Measurements from ENCODE around the gene PIKFYVE. TPM values are rescaled to one million over a fixed set of nuclear protein-coding genes. Genes with fewer than 3 reads are reported as not detected.
"Not testable (repeated sequence)": the region's sequence is repeated elsewhere in the genome, so short reads cannot be mapped to it uniquely, and the experiment has no call there.

Gene PIKFYVE
- total and polyA plus RNA-seq, 4 experiments from 2014 or later: 3.3 to 45.8 (median 26.4) TPM

DNA sequence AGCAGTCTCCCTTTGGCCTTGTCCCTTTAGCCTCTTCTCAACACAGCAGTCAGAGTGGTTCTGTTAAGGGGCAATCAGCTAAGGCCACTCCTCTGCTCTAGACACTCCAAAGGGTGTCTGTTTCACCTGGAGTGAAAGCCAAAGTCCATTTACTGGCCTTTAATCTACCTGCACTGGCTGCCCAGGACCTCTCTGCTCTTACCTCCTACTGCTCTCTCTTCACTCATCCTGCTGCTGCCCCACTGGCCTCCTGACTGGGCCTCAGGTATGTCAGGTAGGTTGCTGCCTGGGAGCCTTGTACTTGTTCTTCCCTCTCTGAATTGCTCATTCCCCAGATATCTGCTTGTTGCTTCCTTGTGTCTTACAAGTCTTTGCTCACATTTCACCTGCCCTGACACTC, 68.2 kb downstream of the PIKFYVE start:
- Mint-ChIP-seq H3K9me3 (no peaks in the 10 kb centered on the region), H3K27me3 (no peaks in the 10 kb centered on the region), H3K4me1 (peaks cover 0 to 3% (median 0%) of the 10 kb centered on the region in 4 donors), H3K27ac (peak overlapping the region in 4 of 7 donors; percentile 8 to 57 (median 36)), H3K4me3 (no peak overlapping the region), H3K36me3 (peaks cover 36 to 59% of the 10 kb centered on the region in 2 donors)
- Histone ChIP-seq H3K27ac (ENCODE audit: low read depth, low read length) (no peak overlapping the region), H3K36me3 (ENCODE audit: insufficient read depth, low read length) (peaks cover 51% of the 10 kb centered on the region), H3K4me3 (ENCODE audit: low read length in 2 of 2) (no peak overlapping the region), H3K27me3 (ENCODE audit: insufficient read depth, low read length) (no peaks in the 10 kb centered on the region), H3K4me1 (ENCODE audit: insufficient read depth, low read length) (no peaks in the 10 kb centered on the region), H3K9me3 (ENCODE audit: control insufficient read depth in 1 of 2, low read length in 2 of 2) (no peaks in the 10 kb centered on the region)
- no peak for DNase-seq
- intact Hi-C loops (cut with micrococcal nuclease): no loop called here
- POLR2A ChIA-PET (ENCODE audit: partially characterized antibody): no interaction called here
- CTCF ChIA-PET (ENCODE audit: partially characterized antibody): no interaction called here

- H3K27me3 ChIP-seq (ENCODE audit: insufficient read depth, low read length): no peaks in the 10 kb centered on the region
- no peak overlapping the region for H3K27ac ChIP-seq (ENCODE audit: low read depth, low read length)
- Mint-ChIP-seq H3K27me3 (no peaks in the 10 kb centered on the region), H3K4me1 (no peaks in the 10 kb centered on the region), H3K27ac (peak overlapping the region in 2 of 7 donors; percentile 6 to 24), H3K4me3 (no peak overlapping the region), H3K9me3 (no peaks in the 10 kb centered on the region), H3K36me3 (peaks cover 45 to 76% of the 10 kb centered on the region in 2 donors)
- intact Hi-C loops (cut with micrococcal nuclease): no loop called here
- POLR2A ChIA-PET (ENCODE audit: partially characterized antibody): no interaction called here
- CTCF ChIA-PET (ENCODE audit: partially characterized antibody): interaction anchor here (1.4 to 1.7 kb wide), 2 partner anchors 65 to 172 kb away, joined by 3 to 4 read pairs; no protein-coding TSS in a partner anchor
- no peaks in the 10 kb centered on the region for H3K4me1 ChIP-seq (ENCODE audit: insufficient read depth, low read length)
- no peak for DNase-seq
- peaks cover 32% of the 10 kb centered on the region for H3K36me3 ChIP-seq (ENCODE audit: insufficient read depth, low read length)
- no peak overlapping the region for H3K4me3 ChIP-seq (ENCODE audit: low read length in 2 of 2)
- H3K9me3 ChIP-seq (ENCODE audit: control insufficient read depth in 1 of 2, low read length in 2 of 2): no peaks in the 10 kb centered on the region
Measured at GRCh38 chr2:208346756-208347155, 80.7 kb downstream of the PIKFYVE start.

DNA sequence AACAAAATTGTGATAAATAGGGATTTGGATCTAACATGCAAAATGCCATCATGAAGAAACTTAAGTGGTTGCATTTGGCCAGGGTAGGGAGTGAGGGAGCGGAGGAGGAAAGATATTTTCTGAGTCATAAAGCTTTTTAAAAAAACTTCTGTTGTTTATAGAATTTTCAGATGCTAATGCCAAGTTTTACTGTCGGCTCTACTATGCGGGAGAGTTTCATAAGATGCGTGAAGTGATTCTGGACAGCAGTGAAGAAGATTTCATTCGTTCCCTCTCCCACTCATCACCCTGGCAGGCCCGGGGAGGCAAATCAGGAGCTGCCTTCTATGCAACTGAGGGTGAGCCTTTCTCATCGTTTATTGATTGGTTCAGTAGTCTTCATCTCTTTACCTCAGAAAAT, 84.6 kb downstream of the PIKFYVE start:
- CTCF ChIA-PET (ENCODE audit: partially characterized antibody): no interaction called here
- intact Hi-C loops (cut with micrococcal nuclease): no loop called here
- no peaks in the 10 kb centered on the region for H3K27me3 ChIP-seq (ENCODE audit: insufficient read depth, low read length)
- no peak overlapping the region for H3K27ac ChIP-seq (ENCODE audit: low read depth, low read length)
- no peak overlapping the region for H3K4me3 ChIP-seq (ENCODE audit: low read length in 2 of 2)
- H3K9me3 ChIP-seq (ENCODE audit: control insufficient read depth in 1 of 2, low read length in 2 of 2): no peaks in the 10 kb centered on the region
- POLR2A ChIA-PET (ENCODE audit: partially characterized antibody): no interaction called here
- peaks cover 57% of the 10 kb centered on the region for H3K36me3 ChIP-seq (ENCODE audit: insufficient read depth, low read length)
- no peaks in the 10 kb centered on the region for H3K4me1 Mint-ChIP-seq
- H3K27ac Mint-ChIP-seq: peak overlapping the region in 3 of 7 donors; percentile 19 to 53 (median 31)
- H3K36me3 Mint-ChIP-seq: peaks cover 67 to 90% of the 10 kb centered on the region in 2 donors
- no peaks in the 10 kb centered on the region for H3K27me3 Mint-ChIP-seq
- DNase-seq: no peak
- no peak overlapping the region for H3K4me3 Mint-ChIP-seq
- H3K9me3 Mint-ChIP-seq: no peaks in the 10 kb centered on the region
- no peaks in the 10 kb centered on the region for H3K4me1 ChIP-seq (ENCODE audit: insufficient read depth, low read length)

- ChIA-PET POLR2A (ENCODE audit: partially characterized antibody) (no interaction called here), CTCF (ENCODE audit: partially characterized antibody) (no interaction called here)
- peaks cover 58 to 82% of the 10 kb centered on the region in 2 donors for H3K36me3 Mint-ChIP-seq
- H3K9me3 Mint-ChIP-seq: no peaks in the 10 kb centered on the region
- DNase-seq: no peak
- H3K27me3 Mint-ChIP-seq: no peaks in the 10 kb centered on the region
- Histone ChIP-seq H3K4me3 (ENCODE audit: low read length in 2 of 2) (no peak overlapping the region), H3K9me3 (ENCODE audit: control insufficient read depth in 1 of 2, low read length in 2 of 2) (no peaks in the 10 kb centered on the region), H3K27ac (ENCODE audit: low read depth, low read length) (no peak overlapping the region), H3K4me1 (ENCODE audit: insufficient read depth, low read length) (no peaks in the 10 kb centered on the region), H3K36me3 (ENCODE audit: insufficient read depth, low read length) (peaks cover 47% of the 10 kb centered on the region), H3K27me3 (ENCODE audit: insufficient read depth, low read length) (no peaks in the 10 kb centered on the region)
- H3K4me1 Mint-ChIP-seq: no peaks in the 10 kb centered on the region
- no peak overlapping the region for H3K27ac Mint-ChIP-seq
- no peak overlapping the region for H3K4me3 Mint-ChIP-seq
- intact Hi-C loops (cut with micrococcal nuclease): no loop called here
Measured at GRCh38 chr2:208352644-208353567, 86.9 kb downstream of the PIKFYVE start.

GRCh38 chr2:208354964-208355381, 88.9 kb downstream of the PIKFYVE start:
- Mint-ChIP-seq H3K27me3 (no peaks in the 10 kb centered on the region), H3K27ac (peak overlapping the region in 2 of 7 donors; percentile 42 to 44), H3K9me3 (no peaks in the 10 kb centered on the region), H3K36me3 (peaks cover 57 to 71% of the 10 kb centered on the region in 2 donors), H3K4me3 (peak overlapping the region in 1 of 8 donors; percentile 17), H3K4me1 (peaks cover 0 to 4% (median 1%) of the 10 kb centered on the region in 4 donors)
- Histone ChIP-seq H3K4me1 (ENCODE audit: insufficient read depth, low read length) (no peaks in the 10 kb centered on the region), H3K9me3 (ENCODE audit: control insufficient read depth in 1 of 2, low read length in 2 of 2) (no peaks in the 10 kb centered on the region), H3K36me3 (ENCODE audit: insufficient read depth, low read length) (peaks cover 47% of the 10 kb centered on the region), H3K27me3 (ENCODE audit: insufficient read depth, low read length) (no peaks in the 10 kb centered on the region), H3K27ac (ENCODE audit: low read depth, low read length) (no peak overlapping the region), H3K4me3 (ENCODE audit: low read length in 2 of 2) (no peak overlapping the region)
- DNase-seq: no peak
- ChIA-PET CTCF (ENCODE audit: partially characterized antibody) (interaction anchor here (0.8 to 1.2 kb wide), 2 partner anchors 20 to 101 kb away, joined by 3 to 4 read pairs; no protein-coding TSS in a partner anchor), POLR2A (ENCODE audit: partially characterized antibody) (no interaction called here)
- intact Hi-C loops (cut with micrococcal nuclease): no loop called here

DNA sequence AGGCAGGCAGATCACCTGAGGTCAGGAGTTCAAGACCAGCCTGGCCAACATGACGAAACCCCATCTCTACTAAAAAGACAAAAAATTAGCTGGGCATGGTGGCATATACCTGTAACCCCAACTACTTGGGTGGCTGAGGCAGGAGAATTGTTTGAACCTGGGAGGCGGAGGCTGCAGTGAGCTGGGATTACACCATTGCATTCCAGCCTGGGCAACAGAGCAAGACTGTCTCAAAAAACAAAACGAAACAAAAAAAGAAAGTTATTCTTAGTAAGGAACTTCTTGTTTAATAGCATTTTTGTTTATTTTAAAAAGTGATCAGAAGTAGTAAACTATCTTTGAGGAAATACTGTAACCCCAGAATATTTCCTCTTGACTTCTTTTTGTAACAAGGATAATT, 90.4 kb downstream of the PIKFYVE start:
- POLR2A ChIA-PET (ENCODE audit: partially characterized antibody): not testable (repeated sequence)
- peaks cover 35% of the 10 kb centered on the region for H3K36me3 ChIP-seq (ENCODE audit: insufficient read depth, low read length)

GRCh38 chr2:208356846-208357574, 91.0 kb downstream of the PIKFYVE start:
- Histone ChIP-seq H3K4me1 (ENCODE audit: insufficient read depth, low read length) (no peaks in the 10 kb centered on the region), H3K36me3 (ENCODE audit: insufficient read depth, low read length) (peaks cover 29% of the 10 kb centered on the region), H3K27me3 (ENCODE audit: insufficient read depth, low read length) (no peaks in the 10 kb centered on the region), H3K9me3 (ENCODE audit: control insufficient read depth in 1 of 2, low read length in 2 of 2) (no peaks in the 10 kb centered on the region), H3K27ac (ENCODE audit: low read depth, low read length) (peak overlapping the region; percentile 29), H3K4me3 (ENCODE audit: low read length in 2 of 2) (no peak overlapping the region)
- Mint-ChIP-seq H3K4me1 (peaks cover 0 to 4% (median 1%) of the 10 kb centered on the region in 4 donors), H3K27ac (peak overlapping the region in 4 of 7 donors; percentile 5 to 82 (median 60)), H3K4me3 (no peak overlapping the region), H3K36me3 (peaks cover 45 to 53% of the 10 kb centered on the region in 2 donors), H3K9me3 (no peaks in the 10 kb centered on the region), H3K27me3 (no peaks in the 10 kb centered on the region)
- intact Hi-C loops (cut with micrococcal nuclease): no loop called here
- ChIA-PET POLR2A (ENCODE audit: partially characterized antibody) (no interaction called here), CTCF (ENCODE audit: partially characterized antibody) (interaction anchor here (1.6 kb wide), 1 partner anchor 181 kb away, joined by 3 read pairs; no protein-coding TSS in a partner anchor)
- no peak for DNase-seq

More for the DNA sequence above, 90.4 kb downstream of the PIKFYVE start:
- H3K27me3 ChIP-seq (ENCODE audit: insufficient read depth, low read length); H3K27ac ChIP-seq (ENCODE audit: low read depth, low read length); DNase-seq; H3K9me3 ChIP-seq (ENCODE audit: control insufficient read depth in 1 of 2, low read length in 2 of 2); H3K27me3 Mint-ChIP-seq; H3K4me1 ChIP-seq (ENCODE audit: insufficient read depth, low read length); H3K4me3 Mint-ChIP-seq; H3K9me3 Mint-ChIP-seq; H3K4me1 Mint-ChIP-seq; H3K4me3 ChIP-seq (ENCODE audit: low read length in 2 of 2); intact Hi-C loops (cut with micrococcal nuclease); CTCF ChIA-PET (ENCODE audit: partially characterized antibody): not testable (repeated sequence)
- peak overlapping the region in 4 of 7 donors; percentile 24 to 67 (median 50) for H3K27ac Mint-ChIP-seq
- H3K36me3 Mint-ChIP-seq: peaks cover 49 to 59% of the 10 kb centered on the region in 2 donors

Data from CD4-positive, alpha-beta memory T cell (primary cell).